Vagina (tissue), 2 donors: ENCODE results near the gene SLCO2A1.

ENCODE experiments used
- POLR2A ChIP-seq, 2 donors: fragments of 450-650 bp; IDR thresholded peaks; one replicate each; pipeline ENCODE4 v1.6.1; 2017; ENCODE audit warnings: antibody characterized with exemption in 2 of 2, mild to moderate bottlenecking in 2 of 2, moderate library complexity in 2 of 2
- POLR2AphosphoS5 ChIP-seq, 2 donors: sonication (generic); formaldehyde crosslinking; IDR thresholded peaks; one replicate each; pipeline ENCODE4 v1.9.0; 2017; ENCODE audit warnings: antibody characterized with exemption in 2 of 2, mild to moderate bottlenecking in 2 of 2, low read depth in 1 of 2; ENCODE audit not compliant: insufficient read depth in 1 of 2
- TF ChIP-seq, protein P1 (sequence below), 3 experiments: fragments of 450-650 bp in 2 of 3; fragments of 200-600 bp in 1 of 3; sonication (generic) in 1 of 3; IDR thresholded peaks; one replicate each; pipeline ENCODE4 v1.5.1; 2017 to 2019; ENCODE audit warnings: antibody characterized with exemption in 3 of 3, mild to moderate bottlenecking in 2 of 3, moderate library complexity in 2 of 3

DNA sequence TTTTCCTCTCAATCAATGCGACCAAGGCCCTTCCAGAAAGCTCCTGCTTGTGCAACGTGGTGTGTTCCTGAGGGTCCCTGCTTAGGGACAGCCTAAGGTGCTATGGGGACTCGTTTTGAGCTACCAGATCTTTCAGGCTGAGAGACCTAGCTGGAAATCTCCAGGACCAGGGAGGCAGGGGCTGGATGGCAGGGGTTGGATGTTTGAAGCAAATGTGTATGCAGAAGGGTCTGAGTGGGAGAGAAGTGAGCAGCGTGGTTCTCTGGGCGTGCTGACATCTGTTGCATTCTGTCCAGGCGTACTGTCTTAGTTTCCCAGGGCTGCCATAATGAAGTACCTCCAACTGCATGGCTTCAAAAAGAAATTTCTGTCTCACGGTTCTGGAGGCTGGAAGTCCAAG, 31.7 kb upstream of the SLCO2A1 start:
- TF ChIP-seq, protein P1, sequence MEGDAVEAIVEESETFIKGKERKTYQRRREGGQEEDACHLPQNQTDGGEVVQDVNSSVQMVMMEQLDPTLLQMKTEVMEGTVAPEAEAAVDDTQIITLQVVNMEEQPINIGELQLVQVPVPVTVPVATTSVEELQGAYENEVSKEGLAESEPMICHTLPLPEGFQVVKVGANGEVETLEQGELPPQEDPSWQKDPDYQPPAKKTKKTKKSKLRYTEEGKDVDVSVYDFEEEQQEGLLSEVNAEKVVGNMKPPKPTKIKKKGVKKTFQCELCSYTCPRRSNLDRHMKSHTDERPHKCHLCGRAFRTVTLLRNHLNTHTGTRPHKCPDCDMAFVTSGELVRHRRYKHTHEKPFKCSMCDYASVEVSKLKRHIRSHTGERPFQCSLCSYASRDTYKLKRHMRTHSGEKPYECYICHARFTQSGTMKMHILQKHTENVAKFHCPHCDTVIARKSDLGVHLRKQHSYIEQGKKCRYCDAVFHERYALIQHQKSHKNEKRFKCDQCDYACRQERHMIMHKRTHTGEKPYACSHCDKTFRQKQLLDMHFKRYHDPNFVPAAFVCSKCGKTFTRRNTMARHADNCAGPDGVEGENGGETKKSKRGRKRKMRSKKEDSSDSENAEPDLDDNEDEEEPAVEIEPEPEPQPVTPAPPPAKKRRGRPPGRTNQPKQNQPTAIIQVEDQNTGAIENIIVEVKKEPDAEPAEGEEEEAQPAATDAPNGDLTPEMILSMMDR (IDR thresholded peaks at IDR 0.05), result no peak
- TF ChIP-seq POLR2AphosphoS5 (IDR thresholded peaks at IDR 0.05; ENCODE audit: insufficient read depth in 1 of 2, low read depth in 1 of 2) (no peak), POLR2A (IDR thresholded peaks at IDR 0.05) (no peak)
